HG03565 (cell line): ENCODE data around the gene CD300LD.
"Not testable (repeated sequence)": the region's sequence is repeated elsewhere in the genome, so short reads cannot be mapped to it uniquely, and the experiment has no call there.

Experiments used
- ATAC-seq: cut with Tn5 transposase; IDR thresholded peaks from one replicate; pipeline ENCODE4 v1.9.1; 2021; ENCODE audit warnings: mild to moderate bottlenecking, moderate library complexity; ENCODE audit not compliant: unreplicated experiment

Gene CD300LD

GRCh38 chr17:74592087-74592990 lies at the start of gene CD300LD:
Gene CD300LD, minus strand, starts transcription at chr17:74592283. Its CDS starts 81 bp downstream, at chr17:74592202.
- no peak for ATAC-seq

GRCh38 chr17:74641224-74641957 lies 49.3 kb upstream of the CD300LD start:
- no peak for ATAC-seq

DNA sequence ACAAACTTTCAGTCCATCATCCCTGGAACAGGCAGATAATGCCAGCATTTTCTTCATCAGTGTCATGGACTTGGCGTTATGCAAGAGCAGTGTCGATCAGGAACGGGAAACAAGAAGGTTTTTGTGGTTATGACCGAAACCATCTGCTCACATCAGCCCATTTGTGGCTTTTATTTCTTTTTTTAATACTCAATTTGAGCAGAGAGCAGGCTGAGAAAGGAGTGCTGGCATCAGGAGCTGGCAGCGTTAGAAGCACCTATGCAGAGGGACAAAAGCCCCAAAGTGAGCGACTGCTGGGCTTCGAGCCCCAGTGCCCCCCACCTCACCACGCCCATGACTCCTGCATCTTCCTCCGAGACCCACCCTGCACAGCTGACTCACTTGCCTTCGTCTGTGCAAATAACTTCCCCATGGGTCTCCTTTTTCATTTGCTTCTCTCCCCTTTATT lies 47.6 kb upstream of the CD300LD start:
- ATAC-seq, result no peak

GRCh38 chr17:74637926-74638325 lies 45.8 kb upstream of the CD300LD start:
- ATAC-seq, result no peak

- no peak for ATAC-seq
Measured at GRCh38 chr17:74637265-74637664, 45.2 kb upstream of the CD300LD start.

DNA sequence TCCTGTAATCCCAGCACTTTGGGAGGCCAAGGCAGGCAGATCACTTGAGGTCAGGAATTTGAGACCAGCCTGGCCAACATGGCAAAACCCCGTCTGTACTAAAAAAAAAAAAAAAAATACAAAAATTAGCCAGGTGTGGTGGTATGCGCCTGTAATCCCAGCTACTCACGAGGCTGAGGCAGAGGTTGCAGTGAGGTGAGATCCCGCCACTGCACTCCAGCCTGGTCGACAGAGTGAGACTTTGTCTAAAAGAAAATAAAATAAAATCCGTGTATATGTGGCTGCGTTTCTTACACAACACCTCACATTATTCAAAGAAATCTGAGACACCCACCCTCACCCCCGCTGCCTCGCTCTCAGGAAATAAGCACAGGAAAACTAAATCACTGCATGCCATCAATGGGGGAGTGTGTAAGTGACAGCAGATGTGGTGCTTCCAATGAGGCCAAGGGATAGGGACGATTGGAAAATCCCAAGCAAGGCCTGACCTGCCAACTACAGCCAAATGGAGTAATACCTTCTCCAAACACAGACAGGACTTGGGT lies 44.5 kb upstream of the CD300LD start:
- ATAC-seq, result not testable (repeated sequence)

GRCh38 chr17:74635418-74635817 lies 43.3 kb upstream of the CD300LD start:
- no peak for ATAC-seq

GRCh38 chr17:74633326-74633725 lies 41.2 kb upstream of the CD300LD start:
- no peak for ATAC-seq

GRCh38 chr17:74632617-74633016 lies 40.5 kb upstream of the CD300LD start:
- no peak for ATAC-seq

- no peak for ATAC-seq
Measured at GRCh38 chr17:74631468-74632450, 39.7 kb upstream of the CD300LD start.

DNA sequence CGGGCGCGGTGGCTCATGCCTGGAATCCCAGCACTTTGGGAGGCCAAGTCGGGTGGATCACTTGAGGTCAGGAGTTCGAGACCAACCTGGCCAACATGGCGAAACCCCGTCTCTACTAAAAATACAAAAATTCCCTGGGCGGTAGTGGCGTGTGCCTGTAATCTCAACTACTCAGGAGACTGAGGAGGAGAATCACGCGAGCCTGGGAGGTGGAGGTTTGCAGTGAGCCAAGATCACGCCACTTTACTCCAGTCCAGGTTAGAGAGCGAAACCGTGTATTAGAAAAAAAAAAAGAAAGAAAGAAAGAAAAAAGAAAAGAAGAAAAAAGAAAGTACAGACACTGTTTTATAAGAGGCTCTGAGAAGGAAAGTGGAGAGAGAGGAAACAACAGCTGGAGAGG lies 38.2 kb upstream of the CD300LD start:
- ATAC-seq, result not testable (repeated sequence)

- no peak for ATAC-seq
Measured at GRCh38 chr17:74625661-74626060, 33.6 kb upstream of the CD300LD start.

DNA sequence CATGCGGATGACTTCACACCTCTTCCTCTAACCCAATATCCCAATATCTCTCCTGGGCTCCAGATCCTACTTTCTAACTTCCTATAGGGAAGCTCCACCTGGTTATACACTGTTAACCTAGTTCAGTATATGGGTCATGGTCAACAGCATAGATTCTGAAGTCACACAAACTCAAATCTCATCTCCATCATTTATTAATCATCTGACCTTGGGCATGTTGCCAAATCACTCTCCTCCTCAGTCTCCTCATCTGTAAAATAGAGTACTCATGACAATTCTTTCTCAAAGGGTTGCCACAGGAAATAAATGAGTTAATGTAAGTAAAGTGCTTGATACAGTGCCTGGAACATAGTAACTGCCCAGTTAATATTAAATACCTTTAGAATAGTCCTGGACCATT lies 32.0 kb upstream of the CD300LD start:
- no peak for ATAC-seq

- ATAC-seq, result no peak
Measured at GRCh38 chr17:74623693-74624093, 31.6 kb upstream of the CD300LD start, which contains the start of gene CD300E. Gene CD300E, minus strand, starts transcription at chr17:74623738. Its CDS starts 117 bp downstream, at chr17:74623621.

DNA sequence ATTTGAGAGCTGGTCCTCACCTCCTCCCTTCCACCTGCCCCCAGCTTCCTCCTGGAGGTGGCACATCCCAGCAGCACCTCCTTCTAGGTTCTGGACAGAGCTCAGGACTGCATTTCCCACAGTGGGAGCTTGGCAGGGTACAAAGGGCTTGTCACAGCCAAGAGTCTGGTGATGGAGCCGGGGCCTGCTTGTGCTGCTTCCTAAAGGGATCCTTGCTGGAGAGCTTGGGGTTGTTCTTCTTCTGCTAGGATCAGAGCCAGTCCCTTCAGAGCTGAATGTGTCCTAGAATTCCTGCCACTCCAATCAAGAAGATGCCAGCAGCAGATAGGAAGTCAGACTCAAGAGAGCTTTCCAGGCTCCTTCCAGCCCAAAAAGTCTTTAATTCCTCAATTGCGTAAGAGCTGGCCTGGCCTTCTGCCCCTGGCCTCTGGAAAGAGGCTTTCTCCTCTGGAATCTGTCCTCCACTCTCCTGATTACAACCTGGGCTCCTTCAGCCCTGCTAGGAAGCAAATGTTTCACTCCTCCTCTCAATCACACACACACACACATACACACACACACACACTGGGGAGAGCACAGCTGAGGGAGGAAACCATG lies 27.1 kb upstream of the CD300LD start:
- ATAC-seq, result no peak

GRCh38 chr17:74618451-74618850 lies 26.4 kb upstream of the CD300LD start:
- no peak for ATAC-seq

GRCh38 chr17:74616696-74617095 lies 24.6 kb upstream of the CD300LD start:
- no peak for ATAC-seq

DNA sequence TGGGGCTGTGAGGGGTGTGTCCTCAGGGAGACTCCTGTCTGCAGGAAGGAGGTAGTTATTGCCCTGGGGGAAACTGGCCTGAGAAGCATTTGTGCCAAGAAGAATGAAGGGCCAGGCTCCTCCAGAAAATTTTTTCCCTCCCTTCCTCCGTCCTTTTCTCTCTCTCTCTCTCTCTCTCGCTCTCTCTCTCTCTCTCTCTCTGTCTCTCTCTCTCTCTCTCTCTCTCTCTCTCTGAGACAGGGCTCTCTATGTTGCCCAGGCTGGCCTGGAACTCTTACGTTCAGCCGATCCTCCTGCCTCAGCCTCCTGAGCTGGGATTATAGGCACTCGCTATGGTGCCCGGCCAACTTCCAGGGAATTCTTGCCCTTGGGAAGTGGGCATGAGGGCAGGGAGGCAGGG lies 20.0 kb upstream of the CD300LD start:
- ATAC-seq, result no peak

GRCh38 chr17:74610108-74610507 lies 18.0 kb upstream of the CD300LD start:
- ATAC-seq, result no peak

DNA sequence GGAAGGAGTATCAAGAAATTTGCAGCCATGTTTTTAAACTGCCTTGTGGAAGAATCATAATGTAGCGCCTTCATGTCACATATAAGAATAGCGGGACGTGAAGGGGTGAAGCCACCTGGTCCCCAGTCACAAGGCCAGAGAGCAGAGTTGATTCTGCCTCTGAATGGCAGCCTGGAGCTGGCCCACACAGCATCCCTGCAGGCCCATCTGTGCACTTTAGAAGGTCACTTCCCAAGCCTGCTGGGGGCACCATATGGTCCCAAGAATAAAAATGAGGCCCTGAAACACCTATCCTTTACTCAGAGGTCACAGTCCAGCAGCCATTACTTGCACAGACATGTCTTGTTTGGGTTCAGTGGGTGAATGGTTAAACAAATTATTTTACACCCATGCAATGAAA lies 16.4 kb upstream of the CD300LD start:
- no peak for ATAC-seq
